T-helper 2 cell treated with Interferon-gamma antibody and Interleukin-4, amounts not matched to agents 100 ng/mL and 5 ng/mL, for 36 hours (primary cell): Measurements from ENCODE around the gene SCRT2. TPM values are rescaled to one million over a fixed set of nuclear protein-coding genes. Genes with fewer than 3 reads are reported as not detected.
"Not testable (repeated sequence)": the region's sequence is repeated elsewhere in the genome, so short reads cannot be mapped to it uniquely, and the experiment has no call there.

ENCODE experiments used
- intact Hi-C: fragments of 100-400 bp; cut with micrococcal nuclease; formaldehyde crosslinking; loops from one replicate; pipeline ENCODE4 v1.15.1; 2023
- total RNA-seq: library from RNA; stranded (reverse); gene quantifications from 2 replicates; pipeline ENCODE4 v1.2.3, GENCODE V29; 2022

Gene SCRT2
- total RNA-seq, 1 donor from 2014 or later = not detected

- intact Hi-C loops = no loop called here
These were observed 26.0 kb upstream of the SCRT2 start for GRCh38 chr20:701401-702129.

GRCh38 chr20:699811-700338, 24.3 kb upstream of the SCRT2 start:
- intact Hi-C loops = no loop called here

- intact Hi-C loops = no loop called here
These were observed 23.7 kb upstream of the SCRT2 start for GRCh38 chr20:699342-699741.

- intact Hi-C loops = no loop called here
These were observed 22.7 kb upstream of the SCRT2 start for GRCh38 chr20:698276-698675.

- intact Hi-C loops = no loop called here
These were observed 22.2 kb upstream of the SCRT2 start for GRCh38 chr20:697826-698225.

- intact Hi-C loops = no loop called here
These were observed 19.7 kb upstream of the SCRT2 start for GRCh38 chr20:695165-695866.

GRCh38 chr20:694496-694895, 18.9 kb upstream of the SCRT2 start:
- intact Hi-C loops = no loop called here

GRCh38 chr20:693786-694185, 18.2 kb upstream of the SCRT2 start:
- intact Hi-C loops = not testable (repeated sequence)

- intact Hi-C loops = no loop called here
These were observed 16.4 kb upstream of the SCRT2 start for GRCh38 chr20:692044-692443.

GRCh38 chr20:689947-690346, 14.3 kb upstream of the SCRT2 start:
- intact Hi-C loops = no loop called here

GRCh38 chr20:689348-689747, 13.7 kb upstream of the SCRT2 start:
- intact Hi-C loops = no loop called here

- intact Hi-C loops = no loop called here
These were observed 13.2 kb upstream of the SCRT2 start for GRCh38 chr20:688809-689212.

GRCh38 chr20:687468-688203, 12.0 kb upstream of the SCRT2 start:
- intact Hi-C loops = no loop called here

- intact Hi-C loops = no loop called here
These were observed 9.2 kb upstream of the SCRT2 start for GRCh38 chr20:684676-685319.

GRCh38 chr20:682123-682522, 6.5 kb upstream of the SCRT2 start:
- intact Hi-C loops = no loop called here

GRCh38 chr20:680638-681187, 5.1 kb upstream of the SCRT2 start:
- intact Hi-C loops = no loop called here

- intact Hi-C loops = no loop called here
These were observed 2.4 kb upstream of the SCRT2 start for GRCh38 chr20:677957-678356.

- intact Hi-C loops = no loop called here
These were observed 1.4 kb upstream of the SCRT2 start for GRCh38 chr20:676967-677366.

GRCh38 chr20:676315-676937, 824 bp upstream of the SCRT2 start:
- intact Hi-C loops = no loop called here

- intact Hi-C loops = no loop called here
These were observed 559 bp downstream of the SCRT2 start for GRCh38 chr20:675033-675452.

GRCh38 chr20:673603-674001, 2.0 kb downstream of the SCRT2 start:
- intact Hi-C loops = no loop called here
